HEK293 (cell line): Measurements from ENCODE around the gene CCDC85B.

Source experiments
- CTCF ChIA-PET: fragments of 350-600 bp; formaldehyde crosslinking; extraction: SDS; loops from one replicate; lab custom pipeline; 2021; ENCODE audit warnings: antibody characterized with exemption; lab: Yijun Ruan, JAX
- POLR2A ChIA-PET: fragments of 300-600 bp; formaldehyde crosslinking; extraction: SDS; loops from one replicate; lab custom pipeline; 2020; ENCODE audit warnings: antibody characterized with exemption, inconsistent platforms; lab: Yijun Ruan, JAX
- H3K27ac ChIP-seq: fragments of 200-500 bp; sonication (Bioruptor generic); 2 replicates; pipeline ENCODE4 v1.5.1; 2014; ENCODE audit warnings: low read depth, low read length, control low read depth, inconsistent platforms; ENCODE audit errors: extremely low read depth
- H3K36me3 ChIP-seq, 2 experiments: fragments of 200-500 bp in 1 of 2; sonication (Bioruptor generic) in 1 of 2; 1 replicate in 1 of 2; 2 replicates in 1 of 2; pipeline ENCODE4 v1.5.1; 2014 to 2017; ENCODE audit warnings: inconsistent platforms in 2 of 2, low read length in 2 of 2; ENCODE audit not compliant: control insufficient read depth in 2 of 2, insufficient read depth in 1 of 2
- H3K4me1 ChIP-seq: fragments of 200-500 bp; sonication (Bioruptor generic); 2 replicates; pipeline ENCODE4 v1.5.1; 2014; ENCODE audit warnings: mild to moderate bottlenecking, low read length, inconsistent platforms; ENCODE audit not compliant: control insufficient read depth, insufficient read depth
- H3K4me3 ChIP-seq: 2 replicates; pipeline ENCODE4 v1.5.1; 2011; ENCODE audit warnings: low read depth, mild to moderate bottlenecking, control low read depth, low read length, moderate library complexity
- H3K9me3 ChIP-seq: fragments of 200-500 bp; sonication (Bioruptor generic); 2 replicates; pipeline ENCODE4 v1.5.1; 2014; ENCODE audit warnings: low read depth, low read length, inconsistent platforms; ENCODE audit not compliant: control insufficient read depth, insufficient read depth
- GLIS1 ChIP-seq: fragments of 450-650 bp; formaldehyde crosslinking; IDR thresholded peaks from 2 replicates; pipeline ENCODE4 v1.5.1; 2016; ENCODE audit warnings: missing biosample characterization, missing genetic modification characterization
- KLF10 ChIP-seq: fragments of 450-650 bp; IDR thresholded peaks from 2 replicates; pipeline ENCODE4 v1.5.1; 2018; ENCODE audit warnings: missing biosample characterization, mild to moderate bottlenecking, missing genetic modification characterization
- REPIN1 ChIP-seq: fragments of 450-650 bp; formaldehyde crosslinking; IDR thresholded peaks from 2 replicates; pipeline ENCODE4 v1.5.1; 2017; ENCODE audit warnings: missing biosample characterization, missing genetic modification characterization, low read depth
- TCF7L2 ChIP-seq: IDR thresholded peaks from 2 replicates; pipeline ENCODE4 v1.6.1; 2011; ENCODE audit warnings: low read depth, mild to moderate bottlenecking, inconsistent platforms, low read length, moderate library complexity, borderline replicate concordance
- ZBTB17 ChIP-seq: fragments of 450-650 bp; formaldehyde crosslinking; IDR thresholded peaks from 2 replicates; pipeline ENCODE4 v1.5.1; 2016; ENCODE audit warnings: missing biosample characterization, missing genetic modification characterization
- ZNF404 ChIP-seq: fragments of 450-650 bp; formaldehyde crosslinking; IDR thresholded peaks from 2 replicates; pipeline ENCODE4 v1.5.1; 2017; ENCODE audit warnings: missing biosample characterization, missing genetic modification characterization
- ZNF423 ChIP-seq: fragments of 450-650 bp; formaldehyde crosslinking; IDR thresholded peaks from 2 replicates; pipeline ENCODE4 v1.5.1; 2016; ENCODE audit warnings: missing biosample characterization, missing genetic modification characterization
- ZNF558 ChIP-seq: fragments of 450-650 bp; formaldehyde crosslinking; IDR thresholded peaks from 2 replicates; pipeline ENCODE4 v1.5.1; 2016; ENCODE audit warnings: missing biosample characterization, missing genetic modification characterization
- ZNF585B ChIP-seq: fragments of 450-650 bp; formaldehyde crosslinking; IDR thresholded peaks from 2 replicates; pipeline ENCODE4 v1.5.1; 2016; ENCODE audit warnings: missing biosample characterization, missing genetic modification characterization
- ZNF629 ChIP-seq: fragments of 450-650 bp; formaldehyde crosslinking; IDR thresholded peaks from 2 replicates; pipeline ENCODE4 v1.5.1; 2017; ENCODE audit warnings: missing biosample characterization, missing genetic modification characterization
- ZNF658 ChIP-seq: fragments of 450-650 bp; formaldehyde crosslinking; IDR thresholded peaks from 2 replicates; pipeline ENCODE4; 2016; ENCODE audit warnings: missing biosample characterization, missing genetic modification characterization
- ZSCAN16 ChIP-seq: fragments of 450-650 bp; formaldehyde crosslinking; IDR thresholded peaks from 2 replicates; pipeline ENCODE4 v1.5.1; 2016; ENCODE audit warnings: missing biosample characterization, missing genetic modification characterization
- ZSCAN23 ChIP-seq: fragments of 450-650 bp; formaldehyde crosslinking; IDR thresholded peaks from 2 replicates; pipeline ENCODE4 v1.5.1; 2016; ENCODE audit warnings: missing biosample characterization, missing genetic modification characterization
- TF ChIP-seq, protein P1 (sequence below): fragments of 450-650 bp; formaldehyde crosslinking; IDR thresholded peaks from 2 replicates; pipeline ENCODE4 v1.5.1; 2017; ENCODE audit warnings: missing biosample characterization, missing genetic modification characterization
- TF ChIP-seq, protein P2 (sequence below): fragments of 450-650 bp; formaldehyde crosslinking; IDR thresholded peaks from 2 replicates; pipeline ENCODE4 v1.5.0; 2017; ENCODE audit warnings: missing biosample characterization, missing genetic modification characterization, borderline replicate concordance
- TF ChIP-seq, protein P3 (sequence below): fragments of 450-650 bp; formaldehyde crosslinking; IDR thresholded peaks from 2 replicates; pipeline ENCODE4 v1.5.1; 2017; ENCODE audit warnings: missing biosample characterization, missing genetic modification characterization
- TF ChIP-seq, protein P4 (sequence below): fragments of 450-650 bp; formaldehyde crosslinking; IDR thresholded peaks from 2 replicates; pipeline ENCODE4 v1.5.1; 2016; ENCODE audit warnings: missing biosample characterization, missing genetic modification characterization

CCDC85B gene

DNA sequence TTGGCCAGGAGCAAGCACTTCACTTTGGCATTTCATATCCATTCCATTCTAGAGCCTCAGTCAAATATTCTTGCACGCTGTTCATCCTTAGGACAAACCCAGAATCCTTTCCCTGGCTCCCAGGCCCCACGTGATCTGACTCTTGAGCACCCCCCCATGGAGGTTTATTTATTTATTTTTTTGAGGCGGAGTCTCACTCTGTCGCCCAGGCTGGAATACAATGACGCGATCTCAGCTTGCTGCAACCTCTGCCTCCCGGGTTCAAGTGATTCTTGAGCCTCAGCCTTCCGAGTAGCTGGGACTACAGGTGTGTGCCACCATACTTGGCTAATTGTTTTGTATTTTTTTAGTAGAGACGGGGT lies 42.1 kb downstream of the CCDC85B start:
- TF ChIP-seq, protein P1, sequence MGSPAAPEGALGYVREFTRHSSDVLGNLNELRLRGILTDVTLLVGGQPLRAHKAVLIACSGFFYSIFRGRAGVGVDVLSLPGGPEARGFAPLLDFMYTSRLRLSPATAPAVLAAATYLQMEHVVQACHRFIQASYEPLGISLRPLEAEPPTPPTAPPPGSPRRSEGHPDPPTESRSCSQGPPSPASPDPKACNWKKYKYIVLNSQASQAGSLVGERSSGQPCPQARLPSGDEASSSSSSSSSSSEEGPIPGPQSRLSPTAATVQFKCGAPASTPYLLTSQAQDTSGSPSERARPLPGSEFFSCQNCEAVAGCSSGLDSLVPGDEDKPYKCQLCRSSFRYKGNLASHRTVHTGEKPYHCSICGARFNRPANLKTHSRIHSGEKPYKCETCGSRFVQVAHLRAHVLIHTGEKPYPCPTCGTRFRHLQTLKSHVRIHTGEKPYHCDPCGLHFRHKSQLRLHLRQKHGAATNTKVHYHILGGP (tag by site-specific recombination): no peak
- TF ChIP-seq GLIS1 (tag by site-specific recombination): peak; percentile 57; the same call in 1 of the 2 replicates
- TF ChIP-seq ZNF629: 0 out of 2 replicates have a peak, but pooled peaks have one; percentile 17
- TF ChIP-seq, protein P2, sequence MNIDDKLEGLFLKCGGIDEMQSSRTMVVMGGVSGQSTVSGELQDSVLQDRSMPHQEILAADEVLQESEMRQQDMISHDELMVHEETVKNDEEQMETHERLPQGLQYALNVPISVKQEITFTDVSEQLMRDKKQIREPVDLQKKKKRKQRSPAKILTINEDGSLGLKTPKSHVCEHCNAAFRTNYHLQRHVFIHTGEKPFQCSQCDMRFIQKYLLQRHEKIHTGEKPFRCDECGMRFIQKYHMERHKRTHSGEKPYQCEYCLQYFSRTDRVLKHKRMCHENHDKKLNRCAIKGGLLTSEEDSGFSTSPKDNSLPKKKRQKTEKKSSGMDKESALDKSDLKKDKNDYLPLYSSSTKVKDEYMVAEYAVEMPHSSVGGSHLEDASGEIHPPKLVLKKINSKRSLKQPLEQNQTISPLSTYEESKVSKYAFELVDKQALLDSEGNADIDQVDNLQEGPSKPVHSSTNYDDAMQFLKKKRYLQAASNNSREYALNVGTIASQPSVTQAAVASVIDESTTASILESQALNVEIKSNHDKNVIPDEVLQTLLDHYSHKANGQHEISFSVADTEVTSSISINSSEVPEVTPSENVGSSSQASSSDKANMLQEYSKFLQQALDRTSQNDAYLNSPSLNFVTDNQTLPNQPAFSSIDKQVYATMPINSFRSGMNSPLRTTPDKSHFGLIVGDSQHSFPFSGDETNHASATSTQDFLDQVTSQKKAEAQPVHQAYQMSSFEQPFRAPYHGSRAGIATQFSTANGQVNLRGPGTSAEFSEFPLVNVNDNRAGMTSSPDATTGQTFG (tag by site-specific recombination): no peak
- 0 out of 2 replicates have a peak, but pooled peaks have one; percentile 14 for TF ChIP-seq ZBTB17 (tag by site-specific recombination)
- TF ChIP-seq, protein P3, sequence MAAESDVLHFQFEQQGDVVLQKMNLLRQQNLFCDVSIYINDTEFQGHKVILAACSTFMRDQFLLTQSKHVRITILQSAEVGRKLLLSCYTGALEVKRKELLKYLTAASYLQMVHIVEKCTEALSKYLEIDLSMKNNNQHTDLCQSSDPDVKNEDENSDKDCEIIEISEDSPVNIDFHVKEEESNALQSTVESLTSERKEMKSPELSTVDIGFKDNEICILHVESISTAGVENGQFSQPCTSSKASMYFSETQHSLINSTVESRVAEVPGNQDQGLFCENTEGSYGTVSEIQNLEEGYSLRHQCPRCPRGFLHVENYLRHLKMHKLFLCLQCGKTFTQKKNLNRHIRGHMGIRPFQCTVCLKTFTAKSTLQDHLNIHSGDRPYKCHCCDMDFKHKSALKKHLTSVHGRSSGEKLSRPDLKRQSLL: 0 out of 2 replicates have a peak, but pooled peaks have one; percentile 12
- Histone ChIP-seq H3K4me3 (no peak overlapping the region), H3K4me1 (no peaks in the 10 kb centered on the region), H3K9me3 (no peaks in the 10 kb centered on the region), H3K36me3 (no peaks in the 10 kb centered on the region), H3K27ac (no peak overlapping the region)
- POLR2A ChIA-PET: no interaction called here
- CTCF ChIA-PET: interaction anchor here (1.1 to 1.5 kb wide), 4 partner anchors 43 to 73 kb away, joined by 3 to 5 read pairs (median 4); partner anchors contain the start of gene FIBP

DNA sequence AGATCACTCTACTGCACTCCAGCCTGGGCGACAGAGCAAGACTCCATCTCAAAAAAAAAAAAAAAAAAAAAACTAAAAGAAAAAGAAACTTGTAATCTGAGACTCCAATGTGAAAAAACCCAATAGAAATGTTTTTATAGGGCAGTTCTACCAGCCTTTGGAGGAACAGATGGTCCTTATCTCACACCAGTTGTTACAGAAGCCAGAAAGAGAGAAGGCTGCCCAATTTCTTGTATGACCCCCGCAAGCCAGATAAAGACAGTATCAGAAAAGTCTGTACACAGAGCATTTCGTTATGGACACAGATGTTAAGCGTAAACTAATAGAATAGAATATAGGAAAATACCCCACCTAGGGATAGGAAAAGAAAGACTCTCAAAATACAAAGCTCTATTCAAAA lies 43.5 kb downstream of the CCDC85B start:
- Histone ChIP-seq H3K4me3 (no peak overlapping the region), H3K36me3 (no peaks in the 10 kb centered on the region), H3K4me1 (no peaks in the 10 kb centered on the region), H3K9me3 (no peaks in the 10 kb centered on the region), H3K27ac (no peak overlapping the region)
- TF ChIP-seq TCF7L2 (no peak), REPIN1 (tag by site-specific recombination) (no peak), ZNF658 (tag by site-specific recombination) (no peak), ZNF585B (no peak), ZSCAN16 (tag by site-specific recombination) (no peak), ZNF404 (tag by site-specific recombination) (no peak), ZNF423 (tag by site-specific recombination) (no peak), KLF10 (no peak), ZSCAN23 (tag by site-specific recombination) (no peak), ZNF558 (tag by site-specific recombination) (no peak)
- TF ChIP-seq, protein P4, sequence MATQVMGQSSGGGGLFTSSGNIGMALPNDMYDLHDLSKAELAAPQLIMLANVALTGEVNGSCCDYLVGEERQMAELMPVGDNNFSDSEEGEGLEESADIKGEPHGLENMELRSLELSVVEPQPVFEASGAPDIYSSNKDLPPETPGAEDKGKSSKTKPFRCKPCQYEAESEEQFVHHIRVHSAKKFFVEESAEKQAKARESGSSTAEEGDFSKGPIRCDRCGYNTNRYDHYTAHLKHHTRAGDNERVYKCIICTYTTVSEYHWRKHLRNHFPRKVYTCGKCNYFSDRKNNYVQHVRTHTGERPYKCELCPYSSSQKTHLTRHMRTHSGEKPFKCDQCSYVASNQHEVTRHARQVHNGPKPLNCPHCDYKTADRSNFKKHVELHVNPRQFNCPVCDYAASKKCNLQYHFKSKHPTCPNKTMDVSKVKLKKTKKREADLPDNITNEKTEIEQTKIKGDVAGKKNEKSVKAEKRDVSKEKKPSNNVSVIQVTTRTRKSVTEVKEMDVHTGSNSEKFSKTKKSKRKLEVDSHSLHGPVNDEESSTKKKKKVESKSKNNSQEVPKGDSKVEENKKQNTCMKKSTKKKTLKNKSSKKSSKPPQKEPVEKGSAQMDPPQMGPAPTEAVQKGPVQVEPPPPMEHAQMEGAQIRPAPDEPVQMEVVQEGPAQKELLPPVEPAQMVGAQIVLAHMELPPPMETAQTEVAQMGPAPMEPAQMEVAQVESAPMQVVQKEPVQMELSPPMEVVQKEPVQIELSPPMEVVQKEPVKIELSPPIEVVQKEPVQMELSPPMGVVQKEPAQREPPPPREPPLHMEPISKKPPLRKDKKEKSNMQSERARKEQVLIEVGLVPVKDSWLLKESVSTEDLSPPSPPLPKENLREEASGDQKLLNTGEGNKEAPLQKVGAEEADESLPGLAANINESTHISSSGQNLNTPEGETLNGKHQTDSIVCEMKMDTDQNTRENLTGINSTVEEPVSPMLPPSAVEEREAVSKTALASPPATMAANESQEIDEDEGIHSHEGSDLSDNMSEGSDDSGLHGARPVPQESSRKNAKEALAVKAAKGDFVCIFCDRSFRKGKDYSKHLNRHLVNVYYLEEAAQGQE: no peak
- POLR2A ChIA-PET: no interaction called here
- CTCF ChIA-PET: interaction anchor here (0.6 to 2.8 kb wide), 2 partner anchors 39 to 49 kb away, joined by 4 to 15 read pairs; no protein-coding TSS in a partner anchor
